Liver (tissue), 3 donors: Measurements from ENCODE around the gene TRMT10B.

Experiments
- GABPA ChIP-seq, 2 donors: IDR thresholded peaks in 1 of 2; conservative IDR thresholded peaks in 1 of 2; 2 replicates each; pipeline ENCODE4 v1.6.1; 2016; ENCODE audit warnings: antibody characterized with exemption in 2 of 2, mild to moderate bottlenecking in 1 of 2, moderate library complexity in 1 of 2
- NR2F2 ChIP-seq: IDR thresholded peaks from 2 replicates; pipeline ENCODE4 v1.6.1; 2016; ENCODE audit warnings: antibody characterized with exemption
- TF ChIP-seq, protein P1 (sequence below): fragments of 150-350 bp; IDR thresholded peaks from 2 replicates; pipeline ENCODE4 v1.5.1; 2017; ENCODE audit warnings: improper control_type of control experiment, low read depth, low read length; ENCODE audit not compliant: missing input control
- donor health status: healthy.
- donor health status: healthy.

DNA sequence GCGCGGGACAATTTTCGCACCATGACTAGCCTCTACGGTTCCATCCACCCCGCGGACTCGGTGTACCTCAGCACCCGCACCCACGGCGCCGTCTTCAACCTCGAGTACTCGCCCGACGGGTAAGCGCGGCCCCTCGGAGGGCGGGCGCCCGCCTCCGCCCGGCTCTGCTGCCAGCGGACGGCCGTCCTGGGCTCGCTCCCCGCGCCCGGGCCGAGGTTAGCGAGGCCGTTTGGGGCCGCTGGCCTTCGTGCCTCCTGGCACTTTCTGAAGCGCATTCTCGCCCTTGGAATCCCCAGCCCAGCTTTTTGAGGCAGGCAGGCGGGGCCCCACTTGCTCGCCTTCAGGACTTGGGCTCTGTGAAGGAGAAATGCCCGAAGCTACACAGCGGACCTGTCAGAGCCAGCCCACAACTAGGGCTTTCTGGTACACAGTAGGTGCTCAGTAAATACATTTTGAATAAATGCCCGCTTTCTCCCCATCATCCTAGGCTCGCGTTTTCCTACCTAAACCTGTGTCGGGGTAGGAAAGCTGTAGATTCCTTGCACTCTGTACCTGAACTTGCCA lies 47.8 kb downstream of the TRMT10B start:
- TF ChIP-seq GABPA (IDR thresholded peaks at IDR 0.05 in 1 of 2, conservative IDR thresholded peaks at IDR 0.05 in 1 of 2) (no peak), NR2F2 (no peak)
- TF ChIP-seq, protein P1, sequence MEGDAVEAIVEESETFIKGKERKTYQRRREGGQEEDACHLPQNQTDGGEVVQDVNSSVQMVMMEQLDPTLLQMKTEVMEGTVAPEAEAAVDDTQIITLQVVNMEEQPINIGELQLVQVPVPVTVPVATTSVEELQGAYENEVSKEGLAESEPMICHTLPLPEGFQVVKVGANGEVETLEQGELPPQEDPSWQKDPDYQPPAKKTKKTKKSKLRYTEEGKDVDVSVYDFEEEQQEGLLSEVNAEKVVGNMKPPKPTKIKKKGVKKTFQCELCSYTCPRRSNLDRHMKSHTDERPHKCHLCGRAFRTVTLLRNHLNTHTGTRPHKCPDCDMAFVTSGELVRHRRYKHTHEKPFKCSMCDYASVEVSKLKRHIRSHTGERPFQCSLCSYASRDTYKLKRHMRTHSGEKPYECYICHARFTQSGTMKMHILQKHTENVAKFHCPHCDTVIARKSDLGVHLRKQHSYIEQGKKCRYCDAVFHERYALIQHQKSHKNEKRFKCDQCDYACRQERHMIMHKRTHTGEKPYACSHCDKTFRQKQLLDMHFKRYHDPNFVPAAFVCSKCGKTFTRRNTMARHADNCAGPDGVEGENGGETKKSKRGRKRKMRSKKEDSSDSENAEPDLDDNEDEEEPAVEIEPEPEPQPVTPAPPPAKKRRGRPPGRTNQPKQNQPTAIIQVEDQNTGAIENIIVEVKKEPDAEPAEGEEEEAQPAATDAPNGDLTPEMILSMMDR = no peak
